Colonic mucosa (tissue), 4 donors: Measurements from ENCODE around the gene TIMP3. TPM values are rescaled to one million over a fixed set of nuclear protein-coding genes. Genes with fewer than 3 reads are reported as not detected.

Experiments
- DNase-seq: peaks from one replicate; pipeline ENCODE4 v3.0.0-alpha.2; 2020
- H3K27ac ChIP-seq: fragments of 200-600 bp; one replicate; pipeline ENCODE4 v1.8.0; 2021
- H3K27me3 ChIP-seq: fragments of 200-600 bp; one replicate; pipeline ENCODE4 v1.8.0; 2021
- H3K36me3 ChIP-seq: fragments of 200-600 bp; one replicate; pipeline ENCODE4 v1.8.0; 2021
- H3K4me1 ChIP-seq: fragments of 200-600 bp; one replicate; pipeline ENCODE4 v1.8.0; 2021; ENCODE audit warnings: mild to moderate bottlenecking
- H3K4me3 ChIP-seq: fragments of 200-600 bp; one replicate; pipeline ENCODE4 v1.8.0; 2021
- H3K9ac ChIP-seq, 2 donors: one replicate each; pipeline ENCODE4 v1.7.0; 2013; ENCODE audit warnings: control low read depth in 2 of 2, low read depth in 2 of 2, low read length in 2 of 2
- H3K9me3 ChIP-seq: fragments of 200-600 bp; one replicate; pipeline ENCODE4 v1.8.0; 2021
- CTCF ChIP-seq: fragments of 200-600 bp; IDR thresholded peaks from one replicate; pipeline ENCODE4 v1.8.0; 2022; ENCODE audit warnings: antibody characterized with exemption, mild to moderate bottlenecking
- intact Hi-C: fragments of 100-400 bp; cut with DNase I; formaldehyde crosslinking; loops from one replicate; pipeline ENCODE4 v1.14.1; 2022
- total RNA-seq, 2 donors: library from RNA; stranded (reverse); fragmentation: NEBNext Ultra II Directional in 1 of 2; extraction: Animal tissue kit (Norgen Biotek cat#: 25700) in 1 of 2; gene quantifications; one replicate each; pipeline ENCODE4 v1.2.1, GENCODE V29; 2021
- donor health status: healthy.
- donor health status: DM: no; HTN: no; CAD: no.
- donor health status: DM: no; HTN: no; CAD: no.

TIMP3 gene
- total RNA-seq, 2 donors from 2014 or later: 13.3 to 33.6 TPM

GRCh38 chr22:32824531-32825312 is 23.2 kb downstream of the TIMP3 start:
- no peaks in the 10 kb centered on the region for H3K9me3 ChIP-seq
- no peak overlapping the region for H3K9ac ChIP-seq
- no peaks in the 10 kb centered on the region for H3K4me1 ChIP-seq
- H3K27me3 ChIP-seq: no peaks in the 10 kb centered on the region
- no peak for DNase-seq
- TF ChIP-seq CTCF: no peak
- intact Hi-C loops: no loop called here
- H3K4me3 ChIP-seq: no peak overlapping the region
- no peaks in the 10 kb centered on the region for H3K36me3 ChIP-seq
- H3K27ac ChIP-seq: no peak overlapping the region

DNA sequence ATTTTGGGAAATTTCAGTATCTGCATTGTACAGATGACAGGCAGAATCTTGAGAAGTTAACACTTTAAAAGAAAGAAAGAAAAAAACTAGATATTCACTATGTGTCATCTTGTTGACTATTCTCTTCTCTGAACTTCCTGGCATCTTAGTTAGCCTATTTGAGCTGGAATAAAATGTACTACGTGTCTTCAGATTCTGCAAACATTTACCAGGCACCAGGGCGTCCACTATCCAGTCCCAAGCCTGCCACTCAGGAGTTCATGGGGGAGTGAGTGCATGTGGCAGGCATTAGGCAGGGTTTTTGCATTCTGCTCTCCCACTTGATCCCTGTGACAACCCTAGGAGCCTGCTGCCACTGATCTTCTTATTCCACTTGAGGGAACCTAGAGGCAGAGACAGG is 25.0 kb downstream of the TIMP3 start:
- no peaks in the 10 kb centered on the region for H3K27me3 ChIP-seq
- no peak overlapping the region for H3K9ac ChIP-seq
- H3K4me1 ChIP-seq: no peaks in the 10 kb centered on the region
- H3K9me3 ChIP-seq: no peaks in the 10 kb centered on the region
- H3K36me3 ChIP-seq: no peaks in the 10 kb centered on the region
- no peak overlapping the region for H3K4me3 ChIP-seq
- no peak for DNase-seq
- H3K27ac ChIP-seq: no peak overlapping the region
- TF ChIP-seq CTCF: no peak
- intact Hi-C loops: no loop called here

GRCh38 chr22:32827049-32827602 is 25.6 kb downstream of the TIMP3 start:
- intact Hi-C loops: no loop called here
- Histone ChIP-seq H3K27me3 (no peaks in the 10 kb centered on the region), H3K9ac (no peak overlapping the region), H3K9me3 (no peaks in the 10 kb centered on the region), H3K36me3 (no peaks in the 10 kb centered on the region), H3K27ac (no peak overlapping the region), H3K4me1 (no peaks in the 10 kb centered on the region), H3K4me3 (no peak overlapping the region)
- DNase-seq: no peak
- no peak for TF ChIP-seq CTCF

- H3K36me3 ChIP-seq: no peaks in the 10 kb centered on the region
- no peaks in the 10 kb centered on the region for H3K27me3 ChIP-seq
- intact Hi-C loops: no loop called here
- no peak overlapping the region for H3K27ac ChIP-seq
- no peaks in the 10 kb centered on the region for H3K9me3 ChIP-seq
- H3K9ac ChIP-seq: no peak overlapping the region
- DNase-seq: no peak
- no peak for TF ChIP-seq CTCF
- no peaks in the 10 kb centered on the region for H3K4me1 ChIP-seq
- no peak overlapping the region for H3K4me3 ChIP-seq
Measured at GRCh38 chr22:32828150-32828549, 26.6 kb downstream of the TIMP3 start.

DNA sequence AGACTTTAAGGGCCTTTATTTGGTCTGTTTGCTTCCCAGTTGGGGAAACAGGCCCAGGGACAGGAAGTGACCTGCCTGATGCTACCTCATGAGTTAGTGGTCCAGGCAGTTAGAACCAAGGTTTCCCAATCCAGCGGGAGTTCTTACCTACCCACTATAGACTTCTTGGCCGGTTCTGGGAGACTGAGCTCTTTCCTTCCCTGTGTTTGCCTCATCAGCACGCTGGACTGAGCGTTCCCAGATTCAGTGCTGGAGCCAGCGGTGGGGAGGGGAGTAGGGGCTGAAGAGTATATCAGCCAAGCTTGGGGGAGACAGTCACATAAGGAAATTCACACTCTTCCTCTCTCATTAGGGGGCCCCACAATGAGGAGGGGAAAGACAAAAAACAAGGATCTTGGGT is 27.1 kb downstream of the TIMP3 start:
- no peak overlapping the region for H3K27ac ChIP-seq

More for the DNA sequence above, 27.1 kb downstream of the TIMP3 start:
- Histone ChIP-seq H3K36me3 (no peaks in the 10 kb centered on the region), H3K9me3 (no peaks in the 10 kb centered on the region), H3K27me3 (no peaks in the 10 kb centered on the region), H3K4me3 (no peak overlapping the region), H3K9ac (no peak overlapping the region), H3K4me1 (no peaks in the 10 kb centered on the region)
- TF ChIP-seq CTCF: no peak
- intact Hi-C loops: no loop called here
- no peak for DNase-seq
